Common myeloid progenitor, CD34-positive (primary cell): ENCODE data around the gene DHCR24.

Experiments
- CTCF ChIA-PET: fragments of 350-600 bp; sonication (Branson Sonifier 250); formaldehyde crosslinking; loops from one replicate; lab custom pipeline; 2021; ENCODE audit warnings: antibody characterized with exemption; lab: Charles Lee
- POLR2A ChIA-PET: fragments of 350-600 bp; sonication (Branson Sonifier 250); formaldehyde crosslinking; loops from one replicate; lab custom pipeline; 2021; ENCODE audit warnings: antibody characterized with exemption; lab: Charles Lee
- DNase-seq, 3 donors: peaks; one replicate each; pipeline versions ENCODE4 v3.0.0 to v3.0.0-alpha.2; 2013
- H3K27ac ChIP-seq, 2 experiments: 1 replicate in 1 of 2; 2 replicates in 1 of 2; pipeline ENCODE4 v1.7.0; 2013; ENCODE audit warnings: inconsistent platforms in 2 of 2, low read length in 2 of 2, mild to moderate bottlenecking in 2 of 2, low read depth in 1 of 2, moderate library complexity in 1 of 2; ENCODE audit not compliant: severe bottlenecking in 2 of 2, insufficient read depth in 1 of 2, poor library complexity in 1 of 2
- H3K27me3 ChIP-seq, 5 experiments: replicated peaks in 2 of 5; 1 replicate in 3 of 5; 2 replicates in 2 of 5; pipeline versions ENCODE4 v1.6.1 to v1.7.0; 2013; ENCODE audit warnings: low read length in 4 of 5, mild to moderate bottlenecking in 2 of 5, moderate library complexity in 2 of 5, inconsistent platforms in 1 of 5; ENCODE audit not compliant: insufficient read depth in 5 of 5, control insufficient read depth in 4 of 5
- H3K36me3 ChIP-seq, 4 experiments: 1 replicate in 2 of 4; 2 replicates in 2 of 4; pipeline versions ENCODE4 v1.6.1 to v1.7.0; 2013; ENCODE audit warnings: low read length in 3 of 4, control low read depth in 1 of 4, mild to moderate bottlenecking in 1 of 4; ENCODE audit not compliant: control insufficient read depth in 4 of 4, insufficient read depth in 4 of 4
- H3K4me1 ChIP-seq, 4 experiments: 1 replicate in 3 of 4; 2 replicates in 1 of 4; pipeline versions ENCODE4 v1.6.1 to v1.7.1; 2013; ENCODE audit warnings: low read length in 3 of 4, mild to moderate bottlenecking in 3 of 4, control low read depth in 1 of 4, inconsistent platforms in 1 of 4, moderate library complexity in 1 of 4; ENCODE audit not compliant: control insufficient read depth in 4 of 4, insufficient read depth in 4 of 4; ENCODE audit errors: control extremely low read depth in 1 of 4
- H3K4me3 ChIP-seq, 7 experiments: 1 replicate in 4 of 7; 2 replicates in 3 of 7; pipeline versions ENCODE4 v1.5.1 to v1.7.0; 2013; ENCODE audit warnings: mild to moderate bottlenecking in 7 of 7, low read length in 6 of 7, moderate library complexity in 6 of 7, inconsistent platforms in 2 of 7, low read depth in 2 of 7, control low read depth in 1 of 7; ENCODE audit not compliant: insufficient read depth in 4 of 7, control insufficient read depth in 1 of 7; ENCODE audit errors: extremely low read depth in 1 of 7
- H3K9me3 ChIP-seq, 5 experiments: 1 replicate in 4 of 5; 2 replicates in 1 of 5; pipeline versions ENCODE4 v1.6.1 to v1.7.1; 2013; ENCODE audit warnings: low read length in 4 of 5, mild to moderate bottlenecking in 2 of 5, inconsistent platforms in 1 of 5, low read depth in 1 of 5, moderate library complexity in 1 of 5; ENCODE audit not compliant: control insufficient read depth in 4 of 5, insufficient read depth in 2 of 5; ENCODE audit errors: control extremely low read depth in 1 of 5
- WGBS: methylation state at CpG from one replicate; pipeline ENCODE4 v1.1.5; 2013; ENCODE audit not compliant: insufficient coverage; 5-methylcytosine and 5-hydroxymethylcytosine counted together

Gene DHCR24

GRCh38 chr1:54851406-54851805 lies 35.6 kb downstream of the DHCR24 start:
- H3K27ac ChIP-seq: no peak overlapping the region
- POLR2A ChIA-PET: interaction anchor here (0.6 kb wide), 1 partner anchor 79 kb away, joined by 6 read pairs; no protein-coding TSS in a partner anchor
- no peak overlapping the region for H3K4me3 ChIP-seq
- CTCF ChIA-PET: interaction anchor here (0.5 kb wide), 1 partner anchor 34 kb away, joined by 3 read pairs; no protein-coding TSS in a partner anchor
- DNase-seq: no peak
- H3K36me3 ChIP-seq: peaks cover 2 to 94% (median 31%) of the 10 kb centered on the region in 4 experiments
- H3K4me1 ChIP-seq: no peaks in the 10 kb centered on the region
- H3K27me3 ChIP-seq: no peaks in the 10 kb centered on the region
- WGBS: 97% methylated on average over 8 of the region's 9 CpGs
- H3K9me3 ChIP-seq: no peaks in the 10 kb centered on the region

GRCh38 chr1:54850737-54851136 lies 36.3 kb downstream of the DHCR24 start:
- peaks cover 2 to 93% (median 31%) of the 10 kb centered on the region in 4 experiments for H3K36me3 ChIP-seq
- H3K27me3 ChIP-seq: no peaks in the 10 kb centered on the region
- H3K27ac ChIP-seq: no peak overlapping the region
- WGBS: 96% methylated on average over 7 of the region's 9 CpGs
- H3K9me3 ChIP-seq: no peaks in the 10 kb centered on the region
- no peak for DNase-seq
- no peak overlapping the region for H3K4me3 ChIP-seq
- ChIA-PET POLR2A (no interaction called here), CTCF (no interaction called here)
- no peaks in the 10 kb centered on the region for H3K4me1 ChIP-seq

GRCh38 chr1:54850069-54850730 lies 36.8 kb downstream of the DHCR24 start:
- Histone ChIP-seq H3K36me3 (peaks cover 2 to 93% (median 30%) of the 10 kb centered on the region in 4 experiments), H3K4me1 (no peaks in the 10 kb centered on the region), H3K4me3 (no peak overlapping the region), H3K27ac (no peak overlapping the region), H3K9me3 (no peaks in the 10 kb centered on the region), H3K27me3 (no peaks in the 10 kb centered on the region)
- CTCF ChIA-PET: no interaction called here
- POLR2A ChIA-PET: no interaction called here
- WGBS: 96% methylated on average over 4 of the region's 5 CpGs
- no peak for DNase-seq

- CTCF ChIA-PET: interaction anchor here (1.1 kb wide), 2 partner anchors 10 to 26 kb away, joined by 3 read pairs; no protein-coding TSS in a partner anchor
- H3K27me3 ChIP-seq: no peaks in the 10 kb centered on the region
- peaks cover 2 to 89% (median 28%) of the 10 kb centered on the region in 4 experiments for H3K36me3 ChIP-seq
- H3K27ac ChIP-seq: no peak overlapping the region
- POLR2A ChIA-PET: no interaction called here
- WGBS: 100% methylated on average over 5 of the region's 6 CpGs
- H3K4me3 ChIP-seq: no peak overlapping the region
- no peaks in the 10 kb centered on the region for H3K4me1 ChIP-seq
- no peak for DNase-seq
- H3K9me3 ChIP-seq: no peaks in the 10 kb centered on the region
Measured at GRCh38 chr1:54849219-54850068, 37.6 kb downstream of the DHCR24 start.

- H3K27me3 ChIP-seq: no peaks in the 10 kb centered on the region
- no peaks in the 10 kb centered on the region for H3K4me1 ChIP-seq
- CTCF ChIA-PET: interaction anchor here (0.7 to 1.5 kb wide), 4 partner anchors 9 to 500 kb away, joined by 3 to 4 read pairs (median 3); no protein-coding TSS in a partner anchor
- peaks cover 2 to 78% (median 24%) of the 10 kb centered on the region in 4 experiments for H3K36me3 ChIP-seq
- WGBS: 94% methylated on average over 6 of the region's 7 CpGs
- POLR2A ChIA-PET: no interaction called here
- no peak overlapping the region for H3K27ac ChIP-seq
- DNase-seq: no peak
- H3K9me3 ChIP-seq: no peaks in the 10 kb centered on the region
- H3K4me3 ChIP-seq: no peak overlapping the region
Measured at GRCh38 chr1:54848134-54848948, 38.7 kb downstream of the DHCR24 start.

GRCh38 chr1:54846716-54847284 lies 40.2 kb downstream of the DHCR24 start:
- POLR2A ChIA-PET: no interaction called here

More at GRCh38 chr1:54846716-54847284, 40.2 kb downstream of the DHCR24 start:
- CTCF ChIA-PET: interaction anchor here (1.5 kb wide), 1 partner anchor 62 kb away, joined by 4 read pairs; no protein-coding TSS in a partner anchor
- WGBS: 87% methylated on average over 7 of the region's 9 CpGs
- Histone ChIP-seq H3K27ac (no peak overlapping the region), H3K4me3 (no peak overlapping the region), H3K4me1 (no peaks in the 10 kb centered on the region), H3K36me3 (peaks cover 1 to 63% (median 17%) of the 10 kb centered on the region in 4 experiments), H3K27me3 (no peaks in the 10 kb centered on the region), H3K9me3 (no peaks in the 10 kb centered on the region)
- DNase-seq: no peak
